Skin epidermis (tissue), 12 donors: ENCODE measurements around the gene HNRNPR.
"Not testable (repeated sequence)": the region's sequence is repeated elsewhere in the genome, so short reads cannot be mapped to it uniquely, and the experiment has no call there.

Experiments used
- H3K27ac ChIP-seq, 21 experiments: fragments of 200-600 bp; sonication (generic) in 11 of 21; one replicate each; pipeline ENCODE4 v1.5.0; 2020; ENCODE audit warnings: mild to moderate bottlenecking in 3 of 21, inconsistent platforms in 2 of 21, moderate library complexity in 2 of 21
- H3K4me3 ChIP-seq, 7 experiments: fragments of 200-600 bp; sonication (generic) in 2 of 7; one replicate each; pipeline ENCODE4 v1.5.0; 2020; ENCODE audit warnings: inconsistent platforms in 2 of 7, mild to moderate bottlenecking in 2 of 7, moderate library complexity in 1 of 7

Gene HNRNPR

GRCh38 chr1:23276531-23276930, 67.6 kb downstream of the HNRNPR start:
- H3K27ac ChIP-seq: no peak overlapping the region
- H3K4me3 ChIP-seq: no peak overlapping the region

- Histone ChIP-seq H3K27ac (no peak overlapping the region), H3K4me3 (no peak overlapping the region)
Observed at GRCh38 chr1:23274134-23274505, 70.0 kb downstream of the HNRNPR start.

- Histone ChIP-seq H3K4me3 (no peak overlapping the region), H3K27ac (no peak overlapping the region)
Observed at GRCh38 chr1:23273450-23274133, 70.5 kb downstream of the HNRNPR start.

GRCh38 chr1:23263380-23263887, 80.7 kb downstream of the HNRNPR start:
- no peak overlapping the region for H3K4me3 ChIP-seq
- H3K27ac ChIP-seq: no peak overlapping the region

- H3K4me3 ChIP-seq, H3K27ac ChIP-seq: not testable (repeated sequence)
Observed at GRCh38 chr1:23258082-23258481, 86.0 kb downstream of the HNRNPR start.

- H3K4me3 ChIP-seq, H3K27ac ChIP-seq: not testable (repeated sequence)
Observed at GRCh38 chr1:23257371-23257770, 86.7 kb downstream of the HNRNPR start.
